HEK293 (cell line): ENCODE results near the gene ADAMTSL5.

ENCODE experiments used
- CTCF ChIA-PET: fragments of 350-600 bp; formaldehyde crosslinking; extraction: SDS; loops from one replicate; lab custom pipeline; 2021; ENCODE audit warnings: antibody characterized with exemption; lab: Yijun Ruan, JAX
- POLR2A ChIA-PET: fragments of 300-600 bp; formaldehyde crosslinking; extraction: SDS; loops from one replicate; lab custom pipeline; 2020; ENCODE audit warnings: antibody characterized with exemption, inconsistent platforms; lab: Yijun Ruan, JAX
- H3K27ac ChIP-seq: fragments of 200-500 bp; sonication (Bioruptor generic); 2 replicates; pipeline ENCODE4 v1.5.1; 2014; ENCODE audit warnings: low read depth, low read length, control low read depth, inconsistent platforms; ENCODE audit errors: extremely low read depth
- H3K36me3 ChIP-seq, 2 experiments: fragments of 200-500 bp in 1 of 2; sonication (Bioruptor generic) in 1 of 2; 1 replicate in 1 of 2; 2 replicates in 1 of 2; pipeline ENCODE4 v1.5.1; 2014 to 2017; ENCODE audit warnings: inconsistent platforms in 2 of 2, low read length in 2 of 2; ENCODE audit not compliant: control insufficient read depth in 2 of 2, insufficient read depth in 1 of 2
- H3K4me1 ChIP-seq: fragments of 200-500 bp; sonication (Bioruptor generic); 2 replicates; pipeline ENCODE4 v1.5.1; 2014; ENCODE audit warnings: mild to moderate bottlenecking, low read length, inconsistent platforms; ENCODE audit not compliant: control insufficient read depth, insufficient read depth
- H3K4me3 ChIP-seq: 2 replicates; pipeline ENCODE4 v1.5.1; 2011; ENCODE audit warnings: low read depth, mild to moderate bottlenecking, control low read depth, low read length, moderate library complexity
- H3K9me3 ChIP-seq: fragments of 200-500 bp; sonication (Bioruptor generic); 2 replicates; pipeline ENCODE4 v1.5.1; 2014; ENCODE audit warnings: low read depth, low read length, inconsistent platforms; ENCODE audit not compliant: control insufficient read depth, insufficient read depth
- BCL11A ChIP-seq: fragments of 450-650 bp; formaldehyde crosslinking; IDR thresholded peaks from 2 replicates; pipeline ENCODE4 v1.5.1; 2016; ENCODE audit warnings: low read depth, missing biosample characterization, missing genetic modification characterization
- GLIS1 ChIP-seq: fragments of 450-650 bp; formaldehyde crosslinking; IDR thresholded peaks from 2 replicates; pipeline ENCODE4 v1.5.1; 2016; ENCODE audit warnings: missing biosample characterization, missing genetic modification characterization
- HOXC10 ChIP-seq: sonication (generic); formaldehyde crosslinking; IDR thresholded peaks from 2 replicates; pipeline ENCODE4 v1.8.1; 2023; ENCODE audit warnings: mild to moderate bottlenecking, missing genetic modification reagents
- INSM2 ChIP-seq: fragments of 450-650 bp; formaldehyde crosslinking; IDR thresholded peaks from 2 replicates; pipeline ENCODE4 v1.5.1; 2016; ENCODE audit warnings: missing biosample characterization, missing genetic modification characterization
- KLF8 ChIP-seq: fragments of 450-650 bp; formaldehyde crosslinking; IDR thresholded peaks from 2 replicates; pipeline ENCODE4 v1.5.1; 2016; ENCODE audit warnings: missing biosample characterization, missing genetic modification characterization
- REST ChIP-seq: fragments of 450-650 bp; formaldehyde crosslinking; IDR thresholded peaks from 2 replicates; pipeline ENCODE4 v1.5.1; 2016; ENCODE audit warnings: missing biosample characterization, missing genetic modification characterization
- TSHZ1 ChIP-seq: fragments of 450-650 bp; formaldehyde crosslinking; IDR thresholded peaks from 2 replicates; pipeline ENCODE4 v1.5.1; 2016; ENCODE audit warnings: missing biosample characterization, missing genetic modification characterization, borderline replicate concordance
- ZFHX2 ChIP-seq: fragments of 450-650 bp; formaldehyde crosslinking; conservative IDR thresholded peaks from 2 replicates; pipeline ENCODE4 v1.5.1; 2016; ENCODE audit warnings: missing biosample characterization, missing genetic modification characterization
- ZNF112 ChIP-seq: fragments of 450-650 bp; formaldehyde crosslinking; IDR thresholded peaks from 2 replicates; pipeline ENCODE4 v1.5.0; 2017; ENCODE audit warnings: missing biosample characterization, missing genetic modification characterization
- ZNF121 ChIP-seq: fragments of 450-650 bp; formaldehyde crosslinking; IDR thresholded peaks from 2 replicates; pipeline ENCODE4 v1.5.1; 2016; ENCODE audit warnings: missing biosample characterization, missing genetic modification characterization
- ZNF16 ChIP-seq: fragments of 450-650 bp; formaldehyde crosslinking; IDR thresholded peaks from 2 replicates; pipeline ENCODE4 v1.5.1; 2016; ENCODE audit warnings: low read depth, missing biosample characterization, missing genetic modification characterization
- ZNF174 ChIP-seq: fragments of 450-650 bp; formaldehyde crosslinking; IDR thresholded peaks from 2 replicates; pipeline ENCODE4 v1.5.0; 2017; ENCODE audit warnings: missing biosample characterization, mild to moderate bottlenecking, missing genetic modification characterization
- ZNF2 ChIP-seq: fragments of 450-650 bp; formaldehyde crosslinking; IDR thresholded peaks from 2 replicates; pipeline ENCODE4 v1.5.1; 2016; ENCODE audit warnings: missing biosample characterization, missing genetic modification characterization
- ZNF211 ChIP-seq: fragments of 450-650 bp; formaldehyde crosslinking; IDR thresholded peaks from 2 replicates; pipeline ENCODE4 v1.5.1; 2016; ENCODE audit warnings: low read depth, missing biosample characterization, missing genetic modification characterization
- ZNF221 ChIP-seq: fragments of 450-650 bp; formaldehyde crosslinking; IDR thresholded peaks from 2 replicates; pipeline ENCODE4 v1.5.1; 2017; ENCODE audit warnings: missing biosample characterization, missing genetic modification characterization, borderline replicate concordance
- ZNF266 ChIP-seq: fragments of 450-650 bp; formaldehyde crosslinking; IDR thresholded peaks from 2 replicates; pipeline ENCODE4 v1.5.1; 2016; ENCODE audit warnings: missing biosample characterization, missing genetic modification characterization, low read depth
- ZNF302 ChIP-seq: fragments of 450-650 bp; formaldehyde crosslinking; IDR thresholded peaks from 2 replicates; pipeline ENCODE4 v1.5.1; 2016; ENCODE audit warnings: missing biosample characterization, missing genetic modification characterization, low read depth
- ZNF391 ChIP-seq: fragments of 450-650 bp; formaldehyde crosslinking; IDR thresholded peaks from 2 replicates; pipeline ENCODE4 v1.5.1; 2016; ENCODE audit warnings: low read depth, missing biosample characterization, missing genetic modification characterization, borderline replicate concordance
- ZNF433 ChIP-seq: fragments of 450-650 bp; formaldehyde crosslinking; IDR thresholded peaks from 2 replicates; pipeline ENCODE4 v1.5.1; 2016; ENCODE audit warnings: missing biosample characterization, missing genetic modification characterization, low read depth
- ZNF449 ChIP-seq: fragments of 450-650 bp; formaldehyde crosslinking; IDR thresholded peaks from 2 replicates; pipeline ENCODE4 v1.5.1; 2017; ENCODE audit warnings: missing biosample characterization, mild to moderate bottlenecking, missing genetic modification characterization, moderate library complexity
- ZNF473 ChIP-seq: fragments of 450-650 bp; formaldehyde crosslinking; IDR thresholded peaks from 2 replicates; pipeline ENCODE4 v1.5.1; 2017; ENCODE audit warnings: missing biosample characterization, missing genetic modification characterization
- ZNF501 ChIP-seq: fragments of 450-650 bp; formaldehyde crosslinking; IDR thresholded peaks from 2 replicates; pipeline ENCODE4 v1.5.1; 2016; ENCODE audit warnings: missing biosample characterization, missing genetic modification characterization
- ZNF548 ChIP-seq: fragments of 450-650 bp; formaldehyde crosslinking; IDR thresholded peaks from 2 replicates; pipeline ENCODE4 v1.5.1; 2016; ENCODE audit warnings: missing biosample characterization, missing genetic modification characterization
- ZNF596 ChIP-seq: fragments of 450-650 bp; IDR thresholded peaks from 2 replicates; pipeline ENCODE4 v1.5.0; 2018; ENCODE audit warnings: missing biosample characterization, mild to moderate bottlenecking, missing genetic modification characterization, moderate library complexity
- ZNF654 ChIP-seq: fragments of 450-650 bp; formaldehyde crosslinking; IDR thresholded peaks from 2 replicates; pipeline ENCODE4 v1.5.1; 2016; ENCODE audit warnings: low read depth, missing biosample characterization, missing genetic modification characterization
- ZNF658 ChIP-seq: fragments of 450-650 bp; formaldehyde crosslinking; IDR thresholded peaks from 2 replicates; pipeline ENCODE4; 2016; ENCODE audit warnings: missing biosample characterization, missing genetic modification characterization
- ZNF768 ChIP-seq: fragments of 450-650 bp; formaldehyde crosslinking; IDR thresholded peaks from 2 replicates; pipeline ENCODE4 v1.5.1; 2018; ENCODE audit warnings: missing biosample characterization, mild to moderate bottlenecking, missing genetic modification characterization
- ZNF777 ChIP-seq: fragments of 450-650 bp; formaldehyde crosslinking; IDR thresholded peaks from 2 replicates; pipeline ENCODE4 v1.5.1; 2017; ENCODE audit warnings: missing biosample characterization, missing genetic modification characterization, borderline replicate concordance
- ZSCAN16 ChIP-seq: fragments of 450-650 bp; formaldehyde crosslinking; IDR thresholded peaks from 2 replicates; pipeline ENCODE4 v1.5.1; 2016; ENCODE audit warnings: missing biosample characterization, missing genetic modification characterization

ADAMTSL5 gene

GRCh38 chr19:1478934-1479707, 33.7 kb downstream of the ADAMTSL5 start, which contains the start of gene C19orf25:
Gene C19orf25 (minus strand): TSS chr19:1479215. CDS start chr19:1478903, 312 bp downstream.
- Histone ChIP-seq H3K36me3 (peaks cover 4 to 28% of the 10 kb centered on the region in 2 experiments; a peak in 2 of 3 replicates), H3K4me3 (peak within 1 kb of the TSS; percentile 60), H3K27ac (peak within 1 kb of the TSS; percentile 90), H3K4me1 (no peaks in the 10 kb centered on the region), H3K9me3 (no peaks in the 10 kb centered on the region)
- ChIA-PET POLR2A (no interaction called here), CTCF (interaction anchor here (0.6 kb wide), 1 partner anchor 15 kb away, joined by 4 read pairs; no protein-coding TSS in a partner anchor)
- TF ChIP-seq KLF8 (tag by site-specific recombination) (peak; percentile 82), ZNF596 (no peak), ZNF658 (tag by site-specific recombination) (no peak), ZNF449 (no peak), ZNF2 (tag by site-specific recombination) (peak; percentile 87; the same call in 1 of the 2 replicates), TSHZ1 (tag by site-specific recombination) (no peak), ZNF221 (no peak), INSM2 (tag by site-specific recombination) (no peak), ZNF112 (no peak), ZNF473 (tag by site-specific recombination) (no peak), ZNF211 (tag by site-specific recombination) (no peak), ZNF768 (tag by site-specific recombination) (no peak), ZNF433 (tag by site-specific recombination) (no peak), ZNF654 (tag by site-specific recombination) (no peak), ZNF16 (tag by site-specific recombination) (no peak), HOXC10 (CRISPR knock-in tag) (no peak), ZNF266 (tag by site-specific recombination) (no peak), ZNF777 (tag by site-specific recombination) (no peak), ZNF501 (no peak; the same call in 1 of the 2 replicates), ZNF391 (peak; percentile 14; the same call in 1 of the 2 replicates), ZNF548 (no peak), ZSCAN16 (no peak), ZNF302 (tag by site-specific recombination) (no peak), BCL11A (tag by site-specific recombination) (peak; percentile 66; the same call in 1 of the 2 replicates), REST (tag by site-specific recombination) (peak; percentile 85), GLIS1 (tag by site-specific recombination) (peak; percentile 73), ZNF174 (tag by site-specific recombination) (no peak), ZFHX2 (tag by site-specific recombination) (peak; percentile 91), ZNF121 (no peak)
